Panc1 (cell line): ENCODE results near the gene MORN1. TPM values are rescaled to one million over a fixed set of nuclear protein-coding genes. Genes with fewer than 3 reads are reported as not detected.
A peak's percentile ranks its signal among the peaks of the same experiment; 100 is the strongest.
"Not testable (repeated sequence)": the region's sequence is repeated elsewhere in the genome, so short reads cannot be mapped to it uniquely, and the experiment has no call there.

ENCODE experiments used
- ATAC-seq: fragments of 200-7000 bp; cut with Tn5 transposase; 2 replicates; pipeline ENCODE4 v1.9.1; 2020; ENCODE audit warnings: mild to moderate bottlenecking, moderate library complexity
- BruUV-seq: library from RNA; stranded (reverse); fragments of 400-500 nt; replicated peaks from 2 replicates; lab custom pipeline; 2021; lab: Mats Ljungman, UMichigan
- CTCF ChIA-PET: fragments of 300-600 bp; sonication (Branson Sonifier 250); formaldehyde crosslinking; loops from one replicate; lab custom pipeline; 2022; ENCODE audit warnings: antibody characterized with exemption; lab: Charles Lee
- POLR2A ChIA-PET: fragments of 300-600 bp; sonication (Branson Sonifier 250); formaldehyde crosslinking; loops from one replicate; lab custom pipeline; 2022; ENCODE audit warnings: antibody characterized with exemption; lab: Charles Lee
- DNase-seq: peaks from one replicate; pipeline ENCODE4 v3.0.0-alpha.2; 2010; ENCODE audit warnings: low read depth, low spot score
- H3K27ac ChIP-seq: 2 replicates; pipeline ENCODE4 v1.5.1; 2011; ENCODE audit warnings: mild to moderate bottlenecking, low read length, inconsistent platforms
- H3K27me3 ChIP-seq: fragments of 200-500 bp; sonication (Bioruptor generic); 2 replicates; pipeline ENCODE4 v1.6.0; 2014; ENCODE audit warnings: low read length, inconsistent platforms; ENCODE audit not compliant: control insufficient read depth, insufficient read depth
- H3K36me3 ChIP-seq: fragments of 200-500 bp; sonication (Bioruptor generic); 2 replicates; pipeline ENCODE4 v1.5.1; 2014; ENCODE audit warnings: inconsistent platforms, mild to moderate bottlenecking, low read length, moderate library complexity; ENCODE audit not compliant: control insufficient read depth, insufficient read depth
- H3K4me1 ChIP-seq: 2 replicates; pipeline ENCODE4 v1.5.1; 2011; ENCODE audit warnings: inconsistent platforms, mild to moderate bottlenecking, low read length, moderate library complexity; ENCODE audit not compliant: control insufficient read depth, insufficient read depth
- H3K4me3 ChIP-seq, 2 experiments: 2 replicates each; pipeline ENCODE4 v1.5.1; 2011 to 2012; ENCODE audit warnings: low read depth in 2 of 2, low read length in 2 of 2, mild to moderate bottlenecking in 2 of 2, inconsistent platforms in 1 of 2, moderate library complexity in 1 of 2
- H3K9me3 ChIP-seq: fragments of 200-500 bp; sonication (Bioruptor generic); 2 replicates; pipeline ENCODE4 v1.5.1; 2014; ENCODE audit warnings: low read depth, mild to moderate bottlenecking, inconsistent platforms, low read length, moderate library complexity; ENCODE audit not compliant: control insufficient read depth, insufficient read depth
- CTCF ChIP-seq: fragments of 450-650 bp; IDR thresholded peaks from 2 replicates; pipeline ENCODE4 v1.5.1; 2017; ENCODE audit warnings: mild to moderate bottlenecking
- POLR2AphosphoS5 ChIP-seq: IDR thresholded peaks from 2 replicates; pipeline ENCODE4 v1.6.1; 2012; ENCODE audit warnings: mild to moderate bottlenecking, low read depth, low read length, moderate library complexity
- REST ChIP-seq, 2 experiments: IDR thresholded peaks; 2 replicates each; pipeline ENCODE4 v1.6.1; 2011 to 2012; ENCODE audit warnings: low read depth in 2 of 2, control low read depth in 1 of 2, low read length in 1 of 2, mild to moderate bottlenecking in 1 of 2, moderate library complexity in 1 of 2; ENCODE audit not compliant: insufficient read depth in 1 of 2
- SIN3A ChIP-seq: IDR thresholded peaks from 2 replicates; pipeline ENCODE4 v1.6.1; 2012; ENCODE audit warnings: low read depth, mild to moderate bottlenecking, low read length, moderate library complexity, borderline replicate concordance; ENCODE audit not compliant: insufficient read depth
- TCF7L2 ChIP-seq: IDR thresholded peaks from 2 replicates; pipeline ENCODE4 v1.6.1; 2011; ENCODE audit warnings: mild to moderate bottlenecking, low read depth, low read length, inconsistent platforms
- in situ Hi-C: cut with HindIII; loops from 2 replicates; pipeline ENCODE4 v1.10.0; 2016; ENCODE audit warnings: low sequenced_read_pairs, low pct_unique_long_range_greater_than_20kb
- intact Hi-C: fragments of 100-400 bp; cut with micrococcal nuclease; formaldehyde crosslinking; loops from one replicate; pipeline ENCODE4 v1.10.0; 2022; ENCODE audit not compliant: unreplicated experiment
- total RNA-seq: library from RNA; stranded (reverse); gene quantifications from one replicate; pipeline ENCODE4 v1.2.1, GENCODE V29; 2021; ENCODE audit not compliant: unreplicated experiment

The MORN1 gene
- total RNA-seq, 1 experiment from 2014 or later = 21.3 TPM

- no TSS peak for BruUV-seq
- CTCF ChIA-PET = interaction anchor here (0.6 to 0.7 kb wide), 2 partner anchors 11 to 482 kb away, joined by 3 to 4 read pairs; no protein-coding TSS in a partner anchor
- DNase-seq = no peak
- no peaks in the 10 kb centered on the region; the same call in 1 of the 2 replicates for H3K4me1 ChIP-seq
- H3K36me3 ChIP-seq = no peaks in the 10 kb centered on the region
- H3K27ac ChIP-seq = no peak overlapping the region
- TF ChIP-seq SIN3A = no peak
- TF ChIP-seq TCF7L2 = no peak
- TF ChIP-seq CTCF = no peak
- no peak for TF ChIP-seq POLR2AphosphoS5
- TF ChIP-seq REST (IDR thresholded peaks at IDR 0.05; ENCODE audit: insufficient read depth in 1 of 2, low read depth in 2 of 2, low read length in 1 of 2) = no peak
- in situ Hi-C loops (no loop called here), intact Hi-C loops (no loop called here)
- no peaks in the 10 kb centered on the region for H3K9me3 ChIP-seq
- H3K27me3 ChIP-seq = no peaks in the 10 kb centered on the region
- no peak overlapping the region for H3K4me3 ChIP-seq
- ATAC-seq = no peak
- POLR2A ChIA-PET = interaction anchor here (0.6 kb wide), 1 partner anchor 36 kb away, joined by 4 read pairs; no protein-coding TSS in a partner anchor
Measured at GRCh38 chr1:2296614-2297013, 94.7 kb downstream of the MORN1 start.

GRCh38 chr1:2296211-2296610, 95.1 kb downstream of the MORN1 start:
- not testable (repeated sequence) for H3K27me3 ChIP-seq
- POLR2A ChIA-PET = interaction anchor here (0.6 kb wide), 1 partner anchor 35 kb away, joined by 4 read pairs; no protein-coding TSS in a partner anchor
- CTCF ChIA-PET = interaction anchor here (0.6 to 0.7 kb wide), 2 partner anchors 10 to 482 kb away, joined by 3 to 4 read pairs; no protein-coding TSS in a partner anchor

DNA sequence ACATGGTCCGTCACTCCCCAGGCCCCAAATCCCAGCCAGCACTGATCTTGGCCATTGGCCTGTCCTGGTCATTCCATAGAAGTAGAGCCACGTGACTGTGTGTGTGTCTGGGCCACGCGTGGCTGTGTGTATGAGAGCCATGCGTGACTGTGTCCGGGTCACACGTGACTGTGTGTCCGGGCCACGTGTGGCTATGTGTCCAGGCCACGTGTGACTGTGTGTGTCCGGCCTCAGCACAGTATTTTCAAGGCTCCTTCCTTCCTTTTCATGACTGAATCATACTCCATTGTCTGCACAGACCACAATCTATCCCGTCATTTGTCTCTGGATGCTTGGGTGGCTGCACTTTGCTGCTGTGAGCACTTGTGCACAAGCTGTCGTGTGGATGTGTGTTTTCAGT, 95.8 kb downstream of the MORN1 start:
- H3K27ac ChIP-seq = no peak overlapping the region
- CTCF ChIA-PET = no interaction called here
- POLR2A ChIA-PET = no interaction called here
- no TSS peak for BruUV-seq
- no peak overlapping the region for H3K4me3 ChIP-seq
- intact Hi-C loops = no loop called here
- H3K4me1 ChIP-seq = peaks cover 1% of the 10 kb centered on the region
- no peak for ATAC-seq
- in situ Hi-C loops = no loop called here
- no peaks in the 10 kb centered on the region for H3K27me3 ChIP-seq
- H3K9me3 ChIP-seq = no peaks in the 10 kb centered on the region
- no peak for TF ChIP-seq CTCF
- TF ChIP-seq TCF7L2 = no peak
- no peak for TF ChIP-seq REST (IDR thresholded peaks at IDR 0.05; ENCODE audit: insufficient read depth in 1 of 2, low read depth in 2 of 2, low read length in 1 of 2)
- no peak for TF ChIP-seq POLR2AphosphoS5
- TF ChIP-seq SIN3A = no peak
- no peak for DNase-seq
- H3K36me3 ChIP-seq = no peaks in the 10 kb centered on the region

More at GRCh38 chr1:2296211-2296610, 95.1 kb downstream of the MORN1 start:
- H3K4me1 ChIP-seq, intact Hi-C loops, DNase-seq, H3K36me3 ChIP-seq, H3K27ac ChIP-seq, H3K9me3 ChIP-seq, ATAC-seq, H3K4me3 ChIP-seq, in situ Hi-C loops: not testable (repeated sequence)
- BruUV-seq = TSS peak; percentile 27
